Mammary epithelial cell (primary cell): ENCODE measurements around the gene CHST12.

Source experiments
- EZH2 ChIP-seq: IDR thresholded peaks from 2 replicates; pipeline ENCODE4 v1.6.1; 2012; ENCODE audit warnings: low read length, inconsistent platforms, borderline replicate concordance
- TF ChIP-seq, protein P1 (sequence below), 2 donors: IDR thresholded peaks in 1 of 2; conservative IDR thresholded peaks in 1 of 2; 2 replicates each; pipeline ENCODE4 v1.5.1; 2011 to 2012; ENCODE audit warnings: inconsistent platforms in 2 of 2, low read length in 2 of 2, mild to moderate bottlenecking in 2 of 2, control low read depth in 1 of 2, low read depth in 1 of 2; ENCODE audit not compliant: insufficient read depth in 1 of 2; ENCODE audit errors: extremely low read depth in 1 of 2

DNA sequence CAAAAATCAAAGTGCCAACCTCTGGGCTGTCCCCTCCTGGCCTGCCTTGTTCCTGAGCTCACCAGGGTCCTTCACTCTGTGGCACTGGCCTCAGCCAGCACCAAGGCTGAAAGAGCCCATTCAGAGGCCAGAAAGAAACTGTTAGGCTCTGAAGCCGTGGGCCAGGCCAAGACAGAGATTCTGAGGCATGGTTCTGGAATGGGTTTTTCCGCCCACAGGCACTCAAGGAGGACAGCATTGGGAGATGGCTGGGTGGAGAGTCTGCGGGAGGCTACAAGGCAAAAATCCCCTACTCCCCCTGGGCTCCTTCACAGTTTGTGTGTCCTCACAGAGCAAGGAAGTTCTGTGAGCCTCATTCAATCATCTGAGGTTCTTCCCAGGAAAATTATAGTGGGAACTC is 41.1 kb downstream of the CHST12 start:
- TF ChIP-seq, protein P1, sequence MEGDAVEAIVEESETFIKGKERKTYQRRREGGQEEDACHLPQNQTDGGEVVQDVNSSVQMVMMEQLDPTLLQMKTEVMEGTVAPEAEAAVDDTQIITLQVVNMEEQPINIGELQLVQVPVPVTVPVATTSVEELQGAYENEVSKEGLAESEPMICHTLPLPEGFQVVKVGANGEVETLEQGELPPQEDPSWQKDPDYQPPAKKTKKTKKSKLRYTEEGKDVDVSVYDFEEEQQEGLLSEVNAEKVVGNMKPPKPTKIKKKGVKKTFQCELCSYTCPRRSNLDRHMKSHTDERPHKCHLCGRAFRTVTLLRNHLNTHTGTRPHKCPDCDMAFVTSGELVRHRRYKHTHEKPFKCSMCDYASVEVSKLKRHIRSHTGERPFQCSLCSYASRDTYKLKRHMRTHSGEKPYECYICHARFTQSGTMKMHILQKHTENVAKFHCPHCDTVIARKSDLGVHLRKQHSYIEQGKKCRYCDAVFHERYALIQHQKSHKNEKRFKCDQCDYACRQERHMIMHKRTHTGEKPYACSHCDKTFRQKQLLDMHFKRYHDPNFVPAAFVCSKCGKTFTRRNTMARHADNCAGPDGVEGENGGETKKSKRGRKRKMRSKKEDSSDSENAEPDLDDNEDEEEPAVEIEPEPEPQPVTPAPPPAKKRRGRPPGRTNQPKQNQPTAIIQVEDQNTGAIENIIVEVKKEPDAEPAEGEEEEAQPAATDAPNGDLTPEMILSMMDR (conservative IDR thresholded peaks at IDR 0.05 in 1 of 2, IDR thresholded peaks at IDR 0.05 in 1 of 2; ENCODE audit: extremely low read depth in 1 of 2, insufficient read depth in 1 of 2, low read depth in 1 of 2, low read length in 2 of 2), result no peak
- no peak for TF ChIP-seq EZH2
